Kidney (tissue), 14 donors: ENCODE measurements around the gene NTSR1. TPM values are rescaled to one million over a fixed set of nuclear protein-coding genes. Genes with fewer than 3 reads are reported as not detected.

ENCODE experiments used
- DNase-seq, 5 donors: peaks; one replicate each; pipeline ENCODE4 v3.0.0-alpha.2; 2013 to 2020
- FAIRE-seq: peaks from 2 replicates; lab custom pipeline; 2012; peaks lifted over from hg19 to GRCh38; lab: Jason Lieb, UNC
- H3K27ac ChIP-seq, 2 donors: one replicate each; pipeline ENCODE4 v1.7.0; 2013; ENCODE audit warnings: low read depth in 2 of 2, low read length in 2 of 2, inconsistent platforms in 1 of 2
- H3K27me3 ChIP-seq: one replicate; pipeline ENCODE4 v1.7.1; 2013; ENCODE audit warnings: low read length, inconsistent platforms; ENCODE audit not compliant: control insufficient read depth, insufficient read depth
- H3K36me3 ChIP-seq, 3 donors: one replicate each; pipeline versions ENCODE4 v1.7.0 to v1.7.1; 2013; ENCODE audit warnings: low read length in 3 of 3, control low read depth in 1 of 3, inconsistent platforms in 1 of 3; ENCODE audit not compliant: insufficient read depth in 3 of 3, control insufficient read depth in 2 of 3
- H3K4me1 ChIP-seq, 3 donors: one replicate each; pipeline versions ENCODE4 v1.7.0 to v1.7.1; 2013; ENCODE audit warnings: low read length in 3 of 3, inconsistent platforms in 1 of 3, low read depth in 1 of 3; ENCODE audit not compliant: control insufficient read depth in 2 of 3, insufficient read depth in 2 of 3
- H3K4me3 ChIP-seq, 3 donors: one replicate each; pipeline versions ENCODE4 v1.7.0 to v1.8.1; 2013; ENCODE audit warnings: low read length in 3 of 3, control low read depth in 1 of 3, inconsistent platforms in 1 of 3
- H3K9ac ChIP-seq, 3 donors: one replicate each; pipeline versions ENCODE4 v1.7.0 to v1.7.1; 2013; ENCODE audit warnings: low read length in 3 of 3, control low read depth in 1 of 3, inconsistent platforms in 1 of 3
- H3K9me3 ChIP-seq, 3 donors: one replicate each; pipeline versions ENCODE4 v1.7.0 to v1.7.1; 2013; ENCODE audit warnings: low read length in 3 of 3, control low read depth in 1 of 3, inconsistent platforms in 1 of 3; ENCODE audit not compliant: control insufficient read depth in 2 of 3, insufficient read depth in 1 of 3
- intact Hi-C: fragments of 100-400 bp; cut with DNase I; formaldehyde crosslinking; loops from one replicate; pipeline ENCODE4 v1.11.1; 2022
- polyA plus RNA-seq: library from polyadenylated mRNA; stranded (reverse); fragments of 350-450 nt; fragmentation: Illumina TruSeq; extraction: RNeasy Lipid Tissue Mini Kit (QIAGEN cat#74804); gene quantifications from one replicate; pipeline ENCODE4 v1.2.3, GENCODE V29; 2014; ENCODE audit warnings: low read depth, low replicate concordance; ENCODE audit not compliant: insufficient read depth
- total RNA-seq: library from RNA; stranded (reverse); fragmentation: NEBNext Ultra II Directional; extraction: Animal tissue kit (Norgen Biotek cat#: 25700); gene quantifications from one replicate; pipeline ENCODE4 v1.2.1, GENCODE V29; 2021
- TF ChIP-seq, protein P1 (sequence below): IDR thresholded peaks from 3 replicates; pipeline ENCODE4 v1.5.1; 2012; ENCODE audit warnings: mild to moderate bottlenecking, moderate library complexity, borderline replicate concordance; ENCODE audit not compliant: insufficient read depth; ENCODE audit errors: extremely low read depth
- donor health status: control.
- donor health status: control.
- donor health status: control.
- donor health status: control.
- donor health status: control.
- donor health status: DM: yes; HTN: yes; CAD: no.
- donor health status: Normal renal cell carcinoma (clear cell type).

The NTSR1 gene
- total and polyA plus RNA-seq, 2 donors from 2014 or later: 0.09 TPM; not detected in 1

DNA sequence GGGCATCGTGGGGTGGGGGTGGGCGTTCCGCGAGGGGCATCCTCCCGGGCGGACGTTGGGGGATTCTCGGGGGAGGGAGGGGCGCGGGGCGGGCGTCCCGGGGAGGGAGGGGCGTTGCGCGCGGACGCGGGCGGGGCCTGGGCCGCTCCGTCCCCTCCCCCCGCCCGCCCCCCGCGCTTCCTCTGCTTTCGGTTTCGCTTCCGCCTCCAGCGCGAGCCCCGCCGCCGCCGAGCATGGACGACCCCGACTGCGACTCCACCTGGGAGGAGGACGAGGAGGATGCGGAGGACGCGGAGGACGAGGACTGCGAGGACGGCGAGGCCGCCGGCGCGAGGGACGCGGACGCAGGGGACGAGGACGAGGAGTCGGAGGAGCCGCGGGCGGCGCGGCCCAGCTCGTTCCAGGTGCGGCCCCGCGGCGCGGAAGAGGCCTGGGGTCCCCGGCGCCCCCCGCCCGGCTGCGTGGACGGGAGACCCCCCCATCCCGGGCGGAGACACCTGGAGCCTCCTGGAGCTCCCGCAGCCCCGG, 96.1 kb downstream of the NTSR1 start, which contains the start of gene OGFR:
OGFR (plus strand) TSS at position 209 of the 528 bp plus-strand sequence; CDS start at position 234, 25 bp downstream.
- intact Hi-C loops: loop anchor here (10.0 kb wide), 1 partner anchor 140 kb away; no protein-coding TSS in a partner anchor
- Histone ChIP-seq H3K27ac (peak within 1 kb of the TSS; percentile 45 to 67), H3K4me3 (peak within 1 kb of the TSS; percentile 66 to 76 (median 67)), H3K36me3 (peaks cover 0 to 8% (median 8%) of the 10 kb centered on the region in 3 donors), H3K27me3 (no peaks in the 10 kb centered on the region), H3K9ac (peak within 1 kb of the TSS; percentile 54 to 75 (median 59)), H3K4me1 (peaks cover 0 to 16% (median 12%) of the 10 kb centered on the region in 3 donors), H3K9me3 (no peaks in the 10 kb centered on the region)
- TF ChIP-seq, protein P1, sequence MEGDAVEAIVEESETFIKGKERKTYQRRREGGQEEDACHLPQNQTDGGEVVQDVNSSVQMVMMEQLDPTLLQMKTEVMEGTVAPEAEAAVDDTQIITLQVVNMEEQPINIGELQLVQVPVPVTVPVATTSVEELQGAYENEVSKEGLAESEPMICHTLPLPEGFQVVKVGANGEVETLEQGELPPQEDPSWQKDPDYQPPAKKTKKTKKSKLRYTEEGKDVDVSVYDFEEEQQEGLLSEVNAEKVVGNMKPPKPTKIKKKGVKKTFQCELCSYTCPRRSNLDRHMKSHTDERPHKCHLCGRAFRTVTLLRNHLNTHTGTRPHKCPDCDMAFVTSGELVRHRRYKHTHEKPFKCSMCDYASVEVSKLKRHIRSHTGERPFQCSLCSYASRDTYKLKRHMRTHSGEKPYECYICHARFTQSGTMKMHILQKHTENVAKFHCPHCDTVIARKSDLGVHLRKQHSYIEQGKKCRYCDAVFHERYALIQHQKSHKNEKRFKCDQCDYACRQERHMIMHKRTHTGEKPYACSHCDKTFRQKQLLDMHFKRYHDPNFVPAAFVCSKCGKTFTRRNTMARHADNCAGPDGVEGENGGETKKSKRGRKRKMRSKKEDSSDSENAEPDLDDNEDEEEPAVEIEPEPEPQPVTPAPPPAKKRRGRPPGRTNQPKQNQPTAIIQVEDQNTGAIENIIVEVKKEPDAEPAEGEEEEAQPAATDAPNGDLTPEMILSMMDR: no peak
- FAIRE-seq (no peak), DNase-seq (peak; percentile 64 to 91 (median 82))

DNA sequence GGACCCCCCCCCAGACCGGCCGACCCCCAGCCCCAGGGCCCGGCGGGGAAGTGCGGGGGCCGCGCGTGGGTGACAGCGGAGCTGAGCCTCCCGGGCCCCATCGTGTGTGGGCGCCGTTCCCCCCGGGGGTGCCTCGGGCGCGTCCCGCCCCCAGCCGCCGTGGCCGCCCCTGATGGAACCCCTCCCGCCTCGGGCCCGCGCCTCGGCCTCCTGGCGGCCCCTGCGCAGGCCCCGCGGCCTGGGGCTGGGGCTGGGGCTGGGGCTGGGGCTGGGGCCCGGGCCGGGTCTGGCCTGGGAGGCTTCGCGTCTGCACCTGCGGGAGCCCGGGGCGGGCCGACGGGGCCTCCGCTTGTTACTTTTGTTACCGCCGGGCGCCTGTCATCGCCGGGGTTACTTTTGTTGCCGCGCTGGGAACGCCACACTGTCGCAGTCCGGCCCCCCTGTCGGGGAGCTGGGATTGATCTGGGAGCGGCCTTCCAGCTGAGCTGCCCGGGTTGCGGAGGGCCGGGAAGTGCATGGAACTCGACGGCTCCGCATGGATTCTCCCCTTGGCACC, 96.6 kb downstream of the NTSR1 start:
- no peak for FAIRE-seq
- peak in 2 of 5 donors; percentile 36 to 50 for DNase-seq
- Histone ChIP-seq H3K27me3 (no peaks in the 10 kb centered on the region), H3K9ac (peak overlapping the region in 2 of 3 donors; percentile 54 to 75), H3K4me3 (peak overlapping the region; percentile 21 to 67 (median 57)), H3K27ac (peak overlapping the region; percentile 45 to 67), H3K36me3 (peaks cover 0 to 13% (median 8%) of the 10 kb centered on the region in 3 donors), H3K9me3 (no peaks in the 10 kb centered on the region), H3K4me1 (peaks cover 0 to 16% (median 12%) of the 10 kb centered on the region in 3 donors)
- TF ChIP-seq, protein P1: no peak
- intact Hi-C loops: loop anchor here (10.0 kb wide), 1 partner anchor 140 kb away; no protein-coding TSS in a partner anchor

DNA sequence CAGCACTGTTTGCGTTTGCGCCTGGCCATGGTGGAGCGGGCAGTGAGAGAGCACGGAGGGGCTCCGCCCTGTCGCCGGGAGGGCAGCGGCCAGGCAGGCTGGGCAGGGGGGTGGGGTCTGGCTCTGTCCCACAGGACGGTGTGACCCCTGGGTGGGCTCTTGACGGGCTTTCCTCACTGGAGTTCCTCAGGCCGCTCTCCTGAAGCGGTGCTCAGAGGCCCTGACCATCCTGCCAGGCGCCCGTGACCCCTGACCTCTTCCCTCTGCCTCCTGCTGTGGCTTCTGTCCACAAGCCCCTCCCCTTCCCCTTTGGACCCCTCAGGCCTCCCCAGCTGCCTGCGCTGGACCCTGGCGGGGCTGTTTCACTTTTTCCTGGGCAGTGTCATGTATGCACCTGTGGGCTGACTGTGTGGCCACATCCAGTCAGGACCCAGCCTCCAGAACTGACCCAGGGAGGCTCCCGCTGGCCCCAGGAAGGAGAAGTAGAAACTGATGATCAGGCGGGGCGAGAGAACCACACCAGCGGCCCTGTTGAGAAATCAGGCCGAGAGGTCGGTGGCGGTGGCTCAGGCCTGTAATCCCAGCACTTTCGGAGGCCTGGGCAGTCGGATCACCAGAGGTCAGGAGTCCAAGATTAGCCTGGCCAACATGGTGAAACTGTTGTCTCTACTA, 97.2 kb downstream of the NTSR1 start:
- Histone ChIP-seq H3K9me3 (no peaks in the 10 kb centered on the region), H3K4me3 (peak overlapping the region; percentile 21 to 67 (median 57)), H3K27me3 (no peaks in the 10 kb centered on the region), H3K4me1 (peaks cover 0 to 16% (median 12%) of the 10 kb centered on the region in 3 donors), H3K27ac (peak overlapping the region in 1 of 2 donors; percentile 63), H3K9ac (peak overlapping the region in 2 of 3 donors; percentile 54 to 65), H3K36me3 (peaks cover 0 to 19% (median 10%) of the 10 kb centered on the region in 3 donors)
- intact Hi-C loops: loop anchor here (10.0 kb wide), 1 partner anchor 141 kb away; no protein-coding TSS in a partner anchor
- FAIRE-seq (no peak), DNase-seq (peak in 1 of 5 donors; percentile 83)
- TF ChIP-seq, protein P1: no peak
